Measurements from ENCODE around the gene PLEKHM3.

PLEKHM3 gene

DNA sequence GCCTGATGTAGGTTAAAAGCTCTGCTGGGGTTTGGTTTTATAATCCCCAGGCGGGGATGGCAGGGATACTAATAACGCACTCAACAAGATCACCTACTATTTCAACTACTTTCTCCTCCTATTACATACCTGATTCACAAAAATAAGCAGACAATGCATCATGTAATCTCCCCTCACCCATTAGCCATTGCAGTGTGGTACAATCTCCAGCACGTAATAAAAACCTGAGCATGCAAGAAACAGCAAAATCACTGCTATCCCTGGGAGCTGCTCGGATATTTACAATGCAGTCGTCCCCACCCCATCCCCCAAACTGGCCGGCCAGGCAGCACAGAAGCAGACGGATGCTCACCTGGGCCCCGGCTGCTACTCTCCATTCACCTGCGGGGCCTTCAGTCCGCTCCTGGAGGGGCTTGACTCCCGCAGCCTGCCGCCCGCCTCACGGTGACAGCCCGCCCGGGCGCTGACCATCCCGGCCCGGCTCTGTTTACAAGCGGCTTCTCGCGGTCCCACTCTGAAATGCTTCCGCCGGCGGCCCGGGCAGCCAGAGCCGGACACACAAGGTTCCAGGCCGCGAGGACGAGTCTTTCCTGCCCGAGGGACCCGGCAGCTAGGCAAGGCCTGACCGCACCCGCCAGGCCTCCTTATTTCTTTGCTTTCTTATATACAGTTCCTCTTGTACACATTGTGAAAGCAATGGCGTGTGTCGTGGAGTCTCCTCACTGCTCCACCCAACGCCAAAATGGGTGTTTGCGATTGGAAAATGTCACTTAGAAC lies at the start of gene PLEKHM3:
Gene PLEKHM3 (minus strand): TSS at position 491 of the 777 bp plus-strand sequence. CDS start 23,888 bp downstream, outside the sequence.
- no peaks in the 10 kb centered on the region for H3K27me3 ChIP-seq (ENCODE audit: insufficient read depth, low read length, poor library complexity, severe bottlenecking)
- peaks cover 18% of the 10 kb centered on the region for H3K79me2 ChIP-seq (ENCODE audit: insufficient read depth, low read length)
- H4K20me1 ChIP-seq (ENCODE audit: insufficient read depth, low read length, poor library complexity, severe bottlenecking) = no peaks in the 10 kb centered on the region
- peaks cover 33% of the 10 kb centered on the region for H3K4me1 ChIP-seq (ENCODE audit: insufficient read depth, low read length, poor library complexity, severe bottlenecking)
- H3F3A ChIP-seq (ENCODE audit: low read depth) = no peaks in the 10 kb centered on the region
- H3K9ac ChIP-seq (ENCODE audit: low read depth, low read length, poor library complexity, severe bottlenecking) = peak within 1 kb of the TSS; percentile 80
- no peaks in the 10 kb centered on the region for H3K9me3 ChIP-seq (ENCODE audit: insufficient read depth, low read depth, low read length)
- peak within 1 kb of the TSS; percentile 86 for H3K4me2 ChIP-seq (ENCODE audit: low read depth, low read length, poor library complexity, severe bottlenecking)
- peak within 1 kb of the TSS; percentile 96 for H3K4me3 ChIP-seq (ENCODE audit: low read length, poor library complexity, severe bottlenecking)
- no peak for TF ChIP-seq EZH2phosphoT487 (IDR thresholded peaks at IDR 0.05; ENCODE audit: borderline replicate concordance)
- no peak for TF ChIP-seq CTCF (conservative IDR thresholded peaks at IDR 0.05; ENCODE audit: low read length)
- H3K9me2 ChIP-seq (replicated peaks; ENCODE audit: low read depth, low read length) = no peaks in the 10 kb centered on the region
- no peaks in the 10 kb centered on the region for H3K36me3 ChIP-seq (ENCODE audit: insufficient read depth, low read length)
- H2AFZ ChIP-seq (ENCODE audit: low read length) = peak within 1 kb of the TSS; percentile 99

DNA sequence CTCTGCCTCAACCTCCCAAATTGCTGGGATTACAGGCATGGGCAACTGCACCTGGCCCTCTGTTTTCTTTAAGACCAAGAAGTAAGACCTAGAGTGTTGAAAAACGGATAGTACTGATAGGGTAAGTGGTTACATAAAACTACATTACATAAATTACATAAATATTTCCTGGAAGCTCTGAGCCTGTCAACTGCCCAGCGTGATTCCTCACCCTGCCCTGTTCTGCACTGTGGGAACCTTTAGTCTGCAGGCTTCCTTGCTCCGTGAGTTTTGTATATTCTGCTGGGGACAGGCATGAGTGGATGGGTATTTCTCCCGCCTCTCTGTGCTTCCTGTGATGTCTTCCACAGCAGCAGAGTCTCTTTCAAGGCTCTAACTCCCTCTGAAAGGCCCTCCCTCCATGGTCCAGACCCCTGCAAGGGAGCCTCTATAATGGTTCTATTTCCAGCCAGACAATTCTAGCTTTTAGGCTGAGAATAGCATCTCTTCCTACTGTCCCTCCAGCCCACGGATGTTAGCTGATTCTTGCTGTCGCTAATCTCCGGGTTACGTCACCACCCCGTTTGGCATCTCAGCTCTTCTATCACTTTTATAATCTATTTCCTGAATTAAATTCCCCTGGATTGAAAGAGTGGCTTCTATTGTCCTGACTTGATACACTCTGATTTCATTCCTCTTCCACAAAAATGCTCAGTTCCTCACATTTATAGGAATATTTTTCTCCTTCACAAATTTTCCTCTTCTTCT lies 49.5 kb upstream of the PLEKHM3 start:
- Histone ChIP-seq H3K79me2 (ENCODE audit: insufficient read depth, low read length) (no peaks in the 10 kb centered on the region), H3K4me1 (ENCODE audit: insufficient read depth, low read length, poor library complexity, severe bottlenecking) (no peaks in the 10 kb centered on the region), H3K4me2 (ENCODE audit: low read depth, low read length, poor library complexity, severe bottlenecking) (no peak overlapping the region), H4K20me1 (ENCODE audit: insufficient read depth, low read length, poor library complexity, severe bottlenecking) (no peaks in the 10 kb centered on the region), H3K9me3 (ENCODE audit: insufficient read depth, low read depth, low read length) (no peaks in the 10 kb centered on the region), H3K36me3 (ENCODE audit: insufficient read depth, low read length) (no peaks in the 10 kb centered on the region), H3K4me3 (ENCODE audit: low read length, poor library complexity, severe bottlenecking) (no peak overlapping the region), H2AFZ (ENCODE audit: low read length) (no peak overlapping the region), H3K27me3 (ENCODE audit: insufficient read depth, low read length, poor library complexity, severe bottlenecking) (no peaks in the 10 kb centered on the region), H3F3A (ENCODE audit: low read depth) (no peaks in the 10 kb centered on the region), H3K9ac (ENCODE audit: low read depth, low read length, poor library complexity, severe bottlenecking) (no peak overlapping the region), H3K9me2 (replicated peaks; ENCODE audit: low read depth, low read length) (no peaks in the 10 kb centered on the region)
- TF ChIP-seq CTCF (conservative IDR thresholded peaks at IDR 0.05; ENCODE audit: low read length) (no peak), EZH2phosphoT487 (IDR thresholded peaks at IDR 0.05; ENCODE audit: borderline replicate concordance) (no peak)

DNA sequence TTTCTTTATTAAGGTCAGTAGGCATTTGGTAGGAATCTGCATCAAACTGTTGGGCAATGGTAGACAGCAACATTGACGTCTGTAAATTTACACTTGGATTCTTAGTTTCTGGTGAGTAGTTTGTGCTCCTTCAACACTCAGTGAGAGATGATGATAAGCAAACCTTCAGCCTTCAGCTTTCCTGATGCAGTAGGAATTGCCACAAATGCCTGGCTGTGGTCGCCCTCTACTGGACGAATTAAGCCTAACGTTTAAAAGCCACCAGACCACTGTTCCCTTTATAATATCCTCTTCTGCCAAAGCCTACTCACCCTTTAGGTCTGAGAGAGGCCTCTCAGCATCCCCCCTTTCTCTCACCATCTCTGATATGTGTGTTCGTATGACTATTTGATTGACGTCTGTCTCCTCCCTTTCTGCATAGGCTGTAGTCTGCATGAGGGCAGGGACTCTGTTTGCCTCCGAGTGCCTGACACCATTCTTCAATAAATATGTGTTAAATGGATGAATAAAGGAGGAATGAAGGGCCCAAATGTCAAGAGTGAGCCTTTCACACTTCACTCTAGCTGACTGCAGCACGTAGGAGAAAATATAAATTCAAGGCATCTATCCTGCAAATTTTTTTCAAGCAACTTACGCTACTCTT lies 47.0 kb upstream of the PLEKHM3 start:
- Histone ChIP-seq H3F3A (ENCODE audit: low read depth) (no peaks in the 10 kb centered on the region), H3K4me2 (ENCODE audit: low read depth, low read length, poor library complexity, severe bottlenecking) (no peak overlapping the region), H3K4me1 (ENCODE audit: insufficient read depth, low read length, poor library complexity, severe bottlenecking) (no peaks in the 10 kb centered on the region), H3K9ac (ENCODE audit: low read depth, low read length, poor library complexity, severe bottlenecking) (no peak overlapping the region), H3K27me3 (ENCODE audit: insufficient read depth, low read length, poor library complexity, severe bottlenecking) (no peaks in the 10 kb centered on the region), H3K79me2 (ENCODE audit: insufficient read depth, low read length) (no peaks in the 10 kb centered on the region), H3K9me3 (ENCODE audit: insufficient read depth, low read depth, low read length) (no peaks in the 10 kb centered on the region), H3K9me2 (replicated peaks; ENCODE audit: low read depth, low read length) (no peaks in the 10 kb centered on the region), H2AFZ (ENCODE audit: low read length) (no peak overlapping the region), H4K20me1 (ENCODE audit: insufficient read depth, low read length, poor library complexity, severe bottlenecking) (no peaks in the 10 kb centered on the region), H3K4me3 (ENCODE audit: low read length, poor library complexity, severe bottlenecking) (no peak overlapping the region), H3K36me3 (ENCODE audit: insufficient read depth, low read length) (no peaks in the 10 kb centered on the region)
- TF ChIP-seq CTCF (conservative IDR thresholded peaks at IDR 0.05; ENCODE audit: low read length) (peak; percentile 87), EZH2phosphoT487 (IDR thresholded peaks at IDR 0.05; ENCODE audit: borderline replicate concordance) (no peak)
